Neural progenitor cell (in vitro differentiated cells): ENCODE data around the gene LRRC4B. TPM values are rescaled to one million over a fixed set of nuclear protein-coding genes. Genes with fewer than 3 reads are reported as not detected.
A peak's percentile ranks its signal among the peaks of the same experiment; 100 is the strongest.

ENCODE experiments used
- DNase-seq: peaks from one replicate; pipeline ENCODE4 v3.0.0-alpha.2; 2016; ENCODE audit warnings: low spot score
- H2AFZ ChIP-seq: fragments of 200-600 bp; sonication (generic); replicated peaks from 2 replicates; pipeline ENCODE4 v1.6.1; 2016; ENCODE audit warnings: antibody characterized with exemption
- H3F3A ChIP-seq: fragments of 200-600 bp; sonication (generic); 2 replicates; pipeline ENCODE4 v1.6.1; 2016; ENCODE audit warnings: antibody characterized with exemption, low read depth
- H3K27ac ChIP-seq: fragments of 200-600 bp; sonication (generic); 2 replicates; pipeline ENCODE4 v1.5.1; 2016; ENCODE audit warnings: mild to moderate bottlenecking
- H3K27me3 ChIP-seq: fragments of 200-600 bp; sonication (generic); 2 replicates; pipeline ENCODE4 v1.6.1; 2016; ENCODE audit warnings: mild to moderate bottlenecking, moderate library complexity
- H3K36me3 ChIP-seq: fragments of 200-600 bp; sonication (generic); 2 replicates; pipeline ENCODE4 v1.5.1; 2016
- H3K4me1 ChIP-seq: fragments of 200-600 bp; sonication (generic); 2 replicates; pipeline ENCODE4 v1.6.1; 2016; ENCODE audit warnings: mixed run types
- H3K4me2 ChIP-seq: fragments of 200-600 bp; sonication (generic); 2 replicates; pipeline ENCODE4 v1.6.1; 2016
- H3K4me3 ChIP-seq: fragments of 200-600 bp; sonication (generic); 2 replicates; pipeline ENCODE4 v1.5.1; 2016
- H3K79me2 ChIP-seq: fragments of 200-600 bp; sonication (generic); 2 replicates; pipeline ENCODE4 v1.6.1; 2016; ENCODE audit warnings: low read depth
- H3K9ac ChIP-seq: fragments of 200-600 bp; sonication (generic); 2 replicates; pipeline ENCODE4 v1.6.1; 2016
- H3K9me3 ChIP-seq: fragments of 200-600 bp; sonication (generic); 2 replicates; pipeline ENCODE4 v1.5.1; 2016; ENCODE audit warnings: low read depth
- H4K20me1 ChIP-seq: fragments of 200-600 bp; sonication (generic); 2 replicates; pipeline ENCODE4 v1.6.1; 2016; ENCODE audit warnings: low read depth
- H3K27ac Mint-ChIP-seq: 3 replicates; pipeline ENCODE4 v1.8.0; 2021; ENCODE audit warnings: mixed read lengths
- H3K27me3 Mint-ChIP-seq: 2 replicates; pipeline ENCODE4 v1.8.0; 2022; ENCODE audit warnings: low read depth, mild to moderate bottlenecking, inconsistent platforms, moderate library complexity, mixed read lengths; ENCODE audit not compliant: insufficient read depth
- H3K36me3 Mint-ChIP-seq: 3 replicates; pipeline ENCODE4 v1.8.0; 2021; ENCODE audit warnings: mixed read lengths
- H3K4me1 Mint-ChIP-seq: 3 replicates; pipeline ENCODE4 v1.8.0; 2021; ENCODE audit warnings: mixed read lengths
- H3K4me3 Mint-ChIP-seq: 3 replicates; pipeline ENCODE4 v1.8.0; 2021; ENCODE audit warnings: mild to moderate bottlenecking, moderate library complexity, mixed read lengths
- H3K9me3 Mint-ChIP-seq: 3 replicates; pipeline ENCODE4 v1.8.0; 2020; ENCODE audit warnings: mixed read lengths
- EZH2 ChIP-seq: fragments of 200-600 bp; sonication (generic); IDR thresholded peaks from 2 replicates; pipeline ENCODE4 v1.6.1; 2017; ENCODE audit warnings: antibody characterized with exemption, mild to moderate bottlenecking, moderate library complexity
- EZH2phosphoT487 ChIP-seq: fragments of 200-600 bp; sonication (generic); IDR thresholded peaks from 2 replicates; pipeline ENCODE4 v1.6.1; 2017; ENCODE audit warnings: antibody characterized with exemption
- total RNA-seq: library from RNA; depleted of rRNA; stranded (reverse); fragments of >200 nt; gene quantifications from 2 replicates; pipeline ENCODE4 v1.2.3, GENCODE V29; 2015; ENCODE audit warnings: low replicate concordance
- TF ChIP-seq, protein P1 (sequence below): fragments of 200-600 bp; sonication (generic); IDR thresholded peaks from 2 replicates; pipeline ENCODE4 v1.5.1; 2017; ENCODE audit warnings: antibody characterized with exemption, mild to moderate bottlenecking

The LRRC4B gene
- total RNA-seq, 1 donor from 2014 or later = 12.0 TPM

DNA sequence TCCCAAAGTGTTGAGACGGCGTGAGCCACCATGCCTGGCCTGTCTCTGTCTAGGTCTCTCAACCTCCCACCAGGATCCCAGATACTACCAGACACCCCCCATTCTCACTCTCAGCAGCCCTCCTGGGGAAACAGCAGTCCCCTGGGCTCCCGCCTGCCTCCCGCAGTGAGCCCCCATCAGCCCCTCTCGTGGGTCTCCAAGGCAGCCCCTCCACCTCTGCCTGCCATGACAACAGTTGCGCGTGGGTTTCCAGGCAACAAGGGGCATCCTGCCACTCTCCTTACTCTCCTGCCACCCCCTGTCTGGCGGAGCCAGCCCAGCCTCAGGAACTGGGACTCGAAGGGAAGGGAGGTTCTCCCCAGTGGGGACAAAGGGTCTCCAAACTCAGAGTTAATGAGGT, 5.2 kb downstream of the LRRC4B start:
- Histone ChIP-seq H3K36me3 (no peaks in the 10 kb centered on the region), H3K27ac (no peak overlapping the region), H3K4me1 (peaks cover 14% of the 10 kb centered on the region), H2AFZ (no peak overlapping the region), H4K20me1 (peaks cover 80% of the 10 kb centered on the region), H3K9me3 (no peaks in the 10 kb centered on the region), H3K9ac (no peak overlapping the region), H3K27me3 (peaks cover 98% of the 10 kb centered on the region), H3K4me3 (no peak overlapping the region), H3K4me2 (no peak overlapping the region), H3K79me2 (peaks cover 4% of the 10 kb centered on the region), H3F3A (no peaks in the 10 kb centered on the region)
- Mint-ChIP-seq H3K36me3 (peaks cover 4% of the 10 kb centered on the region), H3K9me3 (no peaks in the 10 kb centered on the region), H3K4me3 (no peak overlapping the region), H3K4me1 (peaks cover 75% of the 10 kb centered on the region), H3K27me3 (peaks cover 8% of the 10 kb centered on the region), H3K27ac (peak overlapping the region; percentile 74)
- no peak for TF ChIP-seq EZH2
- TF ChIP-seq EZH2phosphoT487 = no peak
- TF ChIP-seq, protein P1, sequence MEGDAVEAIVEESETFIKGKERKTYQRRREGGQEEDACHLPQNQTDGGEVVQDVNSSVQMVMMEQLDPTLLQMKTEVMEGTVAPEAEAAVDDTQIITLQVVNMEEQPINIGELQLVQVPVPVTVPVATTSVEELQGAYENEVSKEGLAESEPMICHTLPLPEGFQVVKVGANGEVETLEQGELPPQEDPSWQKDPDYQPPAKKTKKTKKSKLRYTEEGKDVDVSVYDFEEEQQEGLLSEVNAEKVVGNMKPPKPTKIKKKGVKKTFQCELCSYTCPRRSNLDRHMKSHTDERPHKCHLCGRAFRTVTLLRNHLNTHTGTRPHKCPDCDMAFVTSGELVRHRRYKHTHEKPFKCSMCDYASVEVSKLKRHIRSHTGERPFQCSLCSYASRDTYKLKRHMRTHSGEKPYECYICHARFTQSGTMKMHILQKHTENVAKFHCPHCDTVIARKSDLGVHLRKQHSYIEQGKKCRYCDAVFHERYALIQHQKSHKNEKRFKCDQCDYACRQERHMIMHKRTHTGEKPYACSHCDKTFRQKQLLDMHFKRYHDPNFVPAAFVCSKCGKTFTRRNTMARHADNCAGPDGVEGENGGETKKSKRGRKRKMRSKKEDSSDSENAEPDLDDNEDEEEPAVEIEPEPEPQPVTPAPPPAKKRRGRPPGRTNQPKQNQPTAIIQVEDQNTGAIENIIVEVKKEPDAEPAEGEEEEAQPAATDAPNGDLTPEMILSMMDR = no peak
- DNase-seq = no peak

GRCh38 chr19:50562329-50562728, 5.9 kb downstream of the LRRC4B start:
- Histone ChIP-seq H3K79me2 (peaks cover 4% of the 10 kb centered on the region), H3K9me3 (no peaks in the 10 kb centered on the region), H3K4me3 (no peak overlapping the region), H2AFZ (no peak overlapping the region), H4K20me1 (peaks cover 86% of the 10 kb centered on the region), H3K4me2 (no peak overlapping the region), H3K36me3 (no peaks in the 10 kb centered on the region), H3K4me1 (peaks cover 14% of the 10 kb centered on the region), H3K27ac (no peak overlapping the region), H3F3A (peaks cover 3% of the 10 kb centered on the region), H3K9ac (no peak overlapping the region), H3K27me3 (peaks cover 98% of the 10 kb centered on the region)
- H3K9me3 Mint-ChIP-seq = no peaks in the 10 kb centered on the region
- DNase-seq = no peak
- H3K36me3 Mint-ChIP-seq = peaks cover 4% of the 10 kb centered on the region
- TF ChIP-seq EZH2phosphoT487 (no peak), EZH2 (no peak)
- TF ChIP-seq, protein P1 = no peak
- no peak overlapping the region for H3K4me3 Mint-ChIP-seq
- peaks cover 11% of the 10 kb centered on the region for H3K27me3 Mint-ChIP-seq
- peaks cover 79% of the 10 kb centered on the region for H3K4me1 Mint-ChIP-seq
- H3K27ac Mint-ChIP-seq = no peak overlapping the region

- peaks cover 78% of the 10 kb centered on the region for H4K20me1 ChIP-seq
- Mint-ChIP-seq H3K9me3 (no peaks in the 10 kb centered on the region), H3K4me1 (peaks cover 78% of the 10 kb centered on the region), H3K4me3 (peak overlapping the region; percentile 50), H3K27ac (peak overlapping the region; percentile 80), H3K27me3 (peaks cover 7% of the 10 kb centered on the region), H3K36me3 (peaks cover 2% of the 10 kb centered on the region)
- H3K9ac ChIP-seq = no peak overlapping the region
- H3K4me1 ChIP-seq = no peaks in the 10 kb centered on the region
- H3K9me3 ChIP-seq = no peaks in the 10 kb centered on the region
- no peak overlapping the region for H3K4me2 ChIP-seq
- TF ChIP-seq EZH2 (no peak), EZH2phosphoT487 (no peak)
- TF ChIP-seq, protein P1 = no peak
- H3K79me2 ChIP-seq = peaks cover 4% of the 10 kb centered on the region
- no peak for DNase-seq
- no peak overlapping the region for H3K27ac ChIP-seq
- H3K36me3 ChIP-seq = no peaks in the 10 kb centered on the region
- peaks cover 89% of the 10 kb centered on the region for H3K27me3 ChIP-seq
- H2AFZ ChIP-seq = no peak overlapping the region
- peaks cover 9% of the 10 kb centered on the region for H3F3A ChIP-seq
- no peak overlapping the region for H3K4me3 ChIP-seq
These were observed 8.6 kb downstream of the LRRC4B start for GRCh38 chr19:50559636-50560035.
